Activated effector memory CD4-positive, alpha-beta T cell treated with anti-CD3 and anti-CD28 coated beads, Interleukin-2, amount 50 U/mL, for 16 hours (primary cell): ENCODE results near the gene MGMT.

Source experiments
- DNase-seq: peaks from one replicate; pipeline ENCODE4 v3.0.0-alpha.2; 2020

MGMT gene

GRCh38 chr10:129814681-129815646, 347.9 kb downstream of the MGMT start:
- DNase-seq: no peak

DNA sequence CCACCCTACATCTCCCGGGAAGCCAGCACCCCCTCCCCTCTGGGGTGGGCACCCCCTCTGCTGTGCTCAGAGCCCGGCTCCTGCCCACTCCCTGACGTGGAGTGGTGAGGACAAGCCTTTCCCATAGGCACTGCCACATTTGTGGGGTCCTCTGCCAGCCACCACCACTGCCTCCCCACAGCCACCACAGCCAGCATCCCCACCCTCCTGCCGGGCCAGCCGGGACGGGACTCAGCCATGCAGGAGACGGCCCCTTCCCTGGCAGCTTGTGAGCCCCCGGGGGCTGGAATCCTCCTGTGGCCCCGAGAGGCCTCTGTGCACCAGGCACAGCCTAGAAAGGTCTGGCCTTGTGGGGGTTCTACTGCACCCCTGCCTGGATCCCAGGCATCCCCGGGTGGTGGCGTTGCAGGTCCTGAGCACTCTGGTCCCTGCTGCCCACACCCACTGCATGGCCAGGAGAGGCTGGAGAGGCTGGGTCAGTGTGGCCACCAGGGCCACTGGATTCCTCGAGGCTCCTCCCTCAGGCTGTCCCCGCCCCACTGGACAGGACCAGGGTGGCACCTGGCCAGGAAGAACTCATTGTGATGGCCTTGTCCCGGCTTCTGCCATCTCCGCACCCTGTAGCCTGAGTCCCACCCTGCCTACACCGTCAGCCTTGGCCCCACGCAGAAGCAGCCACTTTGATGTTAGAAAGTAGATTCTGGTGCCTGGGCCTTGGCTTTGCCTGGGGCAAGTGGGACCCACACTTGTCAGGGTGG, 349.0 kb downstream of the MGMT start:
- no peak for DNase-seq

DNA sequence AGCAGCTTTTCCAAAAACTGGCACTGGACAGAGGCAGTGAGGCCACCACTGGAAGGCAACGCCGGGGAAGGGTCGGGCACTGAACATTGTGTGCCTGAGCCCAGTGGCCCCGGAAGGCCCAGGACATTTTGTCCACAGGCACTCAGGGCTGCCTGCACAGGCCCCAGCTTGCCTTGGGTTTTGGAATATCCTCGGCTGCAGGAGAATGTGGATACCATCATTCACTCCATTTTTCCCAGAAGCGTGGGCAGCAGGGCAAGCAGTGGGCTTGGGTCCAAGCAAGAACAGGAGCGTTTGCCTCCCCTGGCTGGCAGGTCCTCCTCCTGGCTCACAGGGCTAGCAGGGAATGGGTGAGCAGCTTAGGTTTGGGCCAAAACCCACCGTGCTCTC, 349.6 kb downstream of the MGMT start:
- DNase-seq: no peak
